DOHH2 (cell line): Measurements from ENCODE around the gene OOSP3.

Source experiments
- H3F3A ChIP-seq: fragments of 200-600 bp; sonication (generic), shearing (Covaris generic); 2 replicates; pipeline ENCODE4 v1.6.0; 2016; ENCODE audit warnings: antibody characterized with exemption, mild to moderate bottlenecking; ENCODE audit not compliant: control insufficient read depth, insufficient read depth
- H3K27ac ChIP-seq: fragments of 200-600 bp; sonication (generic); 2 replicates; pipeline ENCODE4 v1.5.1; 2014; ENCODE audit warnings: low read depth, mild to moderate bottlenecking, low read length, moderate library complexity
- H3K27me3 ChIP-seq: fragments of 200-600 bp; sonication (generic); 2 replicates; pipeline ENCODE4 v1.6.1; 2014; ENCODE audit warnings: mild to moderate bottlenecking, low read length, mixed read lengths; ENCODE audit not compliant: control insufficient read depth
- H3K36me3 ChIP-seq: fragments of 200-600 bp; sonication (generic); 2 replicates; pipeline ENCODE4 v1.6.1; 2014; ENCODE audit warnings: mild to moderate bottlenecking, low read length, moderate library complexity, mixed read lengths; ENCODE audit not compliant: control insufficient read depth
- H3K4me1 ChIP-seq: fragments of 200-600 bp; sonication (generic); 2 replicates; pipeline ENCODE4 v1.6.1; 2014; ENCODE audit warnings: mild to moderate bottlenecking, low read length, mixed read lengths; ENCODE audit not compliant: control insufficient read depth
- H3K4me2 ChIP-seq: fragments of 200-600 bp; sonication (generic); 2 replicates; pipeline ENCODE4 v1.6.0; 2014; ENCODE audit warnings: mild to moderate bottlenecking, low read length, moderate library complexity
- H3K4me3 ChIP-seq: fragments of 200-600 bp; sonication (generic); 2 replicates; pipeline ENCODE4 v1.5.1; 2014; ENCODE audit warnings: mild to moderate bottlenecking, low read length, mixed read lengths
- H3K79me2 ChIP-seq: fragments of 200-600 bp; sonication (generic); 2 replicates; pipeline ENCODE4 v1.6.1; 2014; ENCODE audit warnings: mild to moderate bottlenecking, low read length, mixed read lengths; ENCODE audit not compliant: control insufficient read depth
- H3K9me2 ChIP-seq: fragments of 200-600 bp; sonication (generic); replicated peaks from 2 replicates; pipeline ENCODE4 v1.6.1; 2014; ENCODE audit warnings: mild to moderate bottlenecking, low read length, mixed read lengths; ENCODE audit not compliant: control insufficient read depth
- H3K9me3 ChIP-seq: fragments of 200-600 bp; sonication (generic); 2 replicates; pipeline ENCODE4 v1.6.1; 2014; ENCODE audit warnings: antibody characterized with exemption, low read length, mixed read lengths; ENCODE audit not compliant: control insufficient read depth, insufficient read depth
- H4K20me1 ChIP-seq: fragments of 200-600 bp; sonication (generic); 2 replicates; pipeline ENCODE4 v1.6.0; 2014; ENCODE audit warnings: low read depth, mild to moderate bottlenecking, antibody characterized with exemption, low read length, moderate library complexity; ENCODE audit not compliant: control insufficient read depth, insufficient read depth
- EZH2phosphoT487 ChIP-seq: fragments of 200-600 bp; sonication (generic); IDR thresholded peaks from 2 replicates; pipeline ENCODE4 v1.6.1; 2017; ENCODE audit warnings: borderline replicate concordance, mild to moderate bottlenecking, antibody characterized with exemption, low read length, moderate library complexity, mixed read lengths
- TF ChIP-seq, protein P1 (sequence below): fragments of 200-600 bp; sonication (generic); IDR thresholded peaks from one replicate; pipeline ENCODE4 v1.5.1; 2014; ENCODE audit warnings: antibody characterized with exemption, mild to moderate bottlenecking, low read depth, low read length; ENCODE audit not compliant: poor library complexity, severe bottlenecking

OOSP3 gene

DNA sequence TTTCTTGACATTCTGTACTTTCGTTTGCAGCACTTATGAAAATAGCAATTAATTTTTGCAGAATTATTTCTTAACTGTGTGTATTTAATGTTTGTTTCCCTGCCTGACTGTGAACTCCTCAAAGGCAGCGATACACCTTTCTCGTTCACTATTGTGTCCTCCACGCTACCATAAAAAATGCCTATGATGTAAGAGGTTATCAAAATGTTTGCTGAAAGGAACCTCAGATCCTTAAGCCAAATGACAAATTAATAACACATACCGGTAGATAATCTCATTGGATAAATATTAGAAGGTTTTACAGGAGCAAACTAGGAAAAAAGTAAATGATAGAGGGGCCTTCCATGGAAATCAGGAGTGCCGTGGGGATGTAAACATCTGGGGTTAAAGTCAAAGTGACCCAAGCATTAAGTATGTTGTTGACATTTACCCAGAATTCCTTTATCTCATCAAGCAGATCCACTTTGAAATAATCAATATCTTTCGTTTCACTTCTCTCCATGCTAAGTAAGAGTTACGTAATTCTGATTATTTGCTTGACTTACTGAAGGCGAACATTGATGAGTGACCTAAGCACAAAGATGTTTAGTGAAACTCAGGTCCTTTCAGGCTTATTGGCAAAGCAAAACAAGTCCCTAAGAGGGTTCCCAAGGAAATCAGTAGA lies 2.6 kb upstream of the OOSP3 start:
- Histone ChIP-seq H3K79me2 (no peaks in the 10 kb centered on the region), H4K20me1 (no peaks in the 10 kb centered on the region), H3K9me2 (no peaks in the 10 kb centered on the region), H3K27me3 (no peaks in the 10 kb centered on the region), H3K27ac (no peak overlapping the region), H3K4me1 (no peaks in the 10 kb centered on the region), H3K4me2 (no peak overlapping the region), H3F3A (no peaks in the 10 kb centered on the region), H3K36me3 (no peaks in the 10 kb centered on the region), H3K9me3 (no peaks in the 10 kb centered on the region), H3K4me3 (no peak overlapping the region)
- no peak for TF ChIP-seq EZH2phosphoT487
- TF ChIP-seq, protein P1, sequence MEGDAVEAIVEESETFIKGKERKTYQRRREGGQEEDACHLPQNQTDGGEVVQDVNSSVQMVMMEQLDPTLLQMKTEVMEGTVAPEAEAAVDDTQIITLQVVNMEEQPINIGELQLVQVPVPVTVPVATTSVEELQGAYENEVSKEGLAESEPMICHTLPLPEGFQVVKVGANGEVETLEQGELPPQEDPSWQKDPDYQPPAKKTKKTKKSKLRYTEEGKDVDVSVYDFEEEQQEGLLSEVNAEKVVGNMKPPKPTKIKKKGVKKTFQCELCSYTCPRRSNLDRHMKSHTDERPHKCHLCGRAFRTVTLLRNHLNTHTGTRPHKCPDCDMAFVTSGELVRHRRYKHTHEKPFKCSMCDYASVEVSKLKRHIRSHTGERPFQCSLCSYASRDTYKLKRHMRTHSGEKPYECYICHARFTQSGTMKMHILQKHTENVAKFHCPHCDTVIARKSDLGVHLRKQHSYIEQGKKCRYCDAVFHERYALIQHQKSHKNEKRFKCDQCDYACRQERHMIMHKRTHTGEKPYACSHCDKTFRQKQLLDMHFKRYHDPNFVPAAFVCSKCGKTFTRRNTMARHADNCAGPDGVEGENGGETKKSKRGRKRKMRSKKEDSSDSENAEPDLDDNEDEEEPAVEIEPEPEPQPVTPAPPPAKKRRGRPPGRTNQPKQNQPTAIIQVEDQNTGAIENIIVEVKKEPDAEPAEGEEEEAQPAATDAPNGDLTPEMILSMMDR: no peak

GRCh38 chr11:59877325-59877724 lies 1.3 kb upstream of the OOSP3 start:
- no peak overlapping the region for H3K4me2 ChIP-seq
- no peaks in the 10 kb centered on the region for H3K9me3 ChIP-seq
- H3K79me2 ChIP-seq: no peaks in the 10 kb centered on the region
- H3K4me1 ChIP-seq: no peaks in the 10 kb centered on the region
- no peaks in the 10 kb centered on the region for H3K9me2 ChIP-seq
- no peak overlapping the region for H3K27ac ChIP-seq
- H3K36me3 ChIP-seq: no peaks in the 10 kb centered on the region
- H3F3A ChIP-seq: no peaks in the 10 kb centered on the region
- TF ChIP-seq, protein P1: no peak
- no peak for TF ChIP-seq EZH2phosphoT487
- no peaks in the 10 kb centered on the region for H4K20me1 ChIP-seq
- no peaks in the 10 kb centered on the region for H3K27me3 ChIP-seq
- no peak overlapping the region for H3K4me3 ChIP-seq

- no peak overlapping the region for H3K4me3 ChIP-seq
- H3K36me3 ChIP-seq: no peaks in the 10 kb centered on the region
- H3K9me3 ChIP-seq: no peaks in the 10 kb centered on the region
- no peaks in the 10 kb centered on the region for H3K4me1 ChIP-seq
- H3K9me2 ChIP-seq: no peaks in the 10 kb centered on the region
- no peak for TF ChIP-seq EZH2phosphoT487
- TF ChIP-seq, protein P1: no peak
- no peaks in the 10 kb centered on the region for H3F3A ChIP-seq
- no peak overlapping the region for H3K4me2 ChIP-seq
- H3K27ac ChIP-seq: no peak overlapping the region
- no peaks in the 10 kb centered on the region for H3K79me2 ChIP-seq
- H4K20me1 ChIP-seq: no peaks in the 10 kb centered on the region
- H3K27me3 ChIP-seq: no peaks in the 10 kb centered on the region
Measured at GRCh38 chr11:59877784-59878183, 798 bp upstream of the OOSP3 start.
